SU-DHL-6 (cell line): ENCODE results near the gene CENPL.
"Not testable (repeated sequence)": the region's sequence is repeated elsewhere in the genome, so short reads cannot be mapped to it uniquely, and the experiment has no call there.

Experiments
- H2AFZ ChIP-seq: fragments of 200-600 bp; sonication (generic); 2 replicates; pipeline ENCODE4 v1.6.1; 2014; ENCODE audit warnings: low read depth, mild to moderate bottlenecking, moderate library complexity, mixed read lengths, antibody characterized with exemption, low read length; ENCODE audit not compliant: severe bottlenecking
- H3F3A ChIP-seq: fragments of 200-600 bp; shearing (Covaris generic); 2 replicates; pipeline ENCODE4 v1.6.0; 2016; ENCODE audit warnings: antibody characterized with exemption, mild to moderate bottlenecking; ENCODE audit not compliant: insufficient read depth
- H3K27ac ChIP-seq: fragments of 200-600 bp; sonication (generic); 2 replicates; pipeline ENCODE4 v1.5.1; 2016; ENCODE audit warnings: low read depth, mild to moderate bottlenecking, low read length, moderate library complexity, mixed read lengths
- H3K27me3 ChIP-seq: fragments of 200-600 bp; sonication (generic), shearing (Covaris generic); 2 replicates; pipeline ENCODE4 v1.6.0; 2014; ENCODE audit warnings: mild to moderate bottlenecking, low read length
- H3K36me3 ChIP-seq: fragments of 200-600 bp; sonication (generic); 2 replicates; pipeline ENCODE4 v1.6.1; 2014; ENCODE audit warnings: mild to moderate bottlenecking, low read length, mixed read lengths
- H3K4me2 ChIP-seq: fragments of 300-600, 200-600 bp; shearing (Covaris generic), sonication (generic); 2 replicates; pipeline ENCODE4 v1.6.0; 2014; ENCODE audit warnings: low read length, low read depth, mild to moderate bottlenecking; ENCODE audit not compliant: poor library complexity, severe bottlenecking
- H3K4me3 ChIP-seq: fragments of 200-600 bp; sonication (generic); 2 replicates; pipeline ENCODE4 v1.5.1; 2014; ENCODE audit warnings: antibody characterized with exemption, low read length, mild to moderate bottlenecking, mixed read lengths; ENCODE audit not compliant: insufficient read depth, poor library complexity, severe bottlenecking
- H3K79me2 ChIP-seq: fragments of 200-600 bp; sonication (generic); 2 replicates; pipeline ENCODE4 v1.6.1; 2014; ENCODE audit warnings: mild to moderate bottlenecking, low read length, moderate library complexity; ENCODE audit not compliant: insufficient read depth
- H3K9ac ChIP-seq: fragments of 200-600 bp; sonication (generic); 2 replicates; pipeline ENCODE4 v1.7.0; 2014; ENCODE audit warnings: mild to moderate bottlenecking, low read length
- H3K9me2 ChIP-seq: fragments of 200-600 bp; sonication (generic); replicated peaks from 2 replicates; pipeline ENCODE4 v1.6.1; 2014; ENCODE audit warnings: low read length; ENCODE audit not compliant: insufficient read depth
- H3K9me3 ChIP-seq: fragments of 200-600 bp; sonication (generic); 2 replicates; pipeline ENCODE4 v1.6.1; 2014; ENCODE audit warnings: low read length, mixed read lengths; ENCODE audit not compliant: insufficient read depth
- H4K20me1 ChIP-seq: fragments of 200-600 bp; sonication (generic); 2 replicates; pipeline ENCODE4 v1.6.1; 2014; ENCODE audit warnings: low read depth, mild to moderate bottlenecking, antibody characterized with exemption, low read length, moderate library complexity, mixed read lengths
- CTCF ChIP-seq: fragments of 200-600 bp; sonication (generic); IDR thresholded peaks from one replicate; pipeline ENCODE4 v1.5.1; 2017; ENCODE audit warnings: antibody characterized with exemption, mild to moderate bottlenecking, low read length, moderate library complexity; ENCODE audit not compliant: insufficient read depth, poor library complexity, severe bottlenecking
- EZH2phosphoT487 ChIP-seq: fragments of 200-600 bp; sonication (generic), shearing (Covaris generic); conservative IDR thresholded peaks from 2 replicates; pipeline ENCODE4 v1.6.1; 2018; ENCODE audit warnings: mild to moderate bottlenecking, antibody characterized with exemption, low read length, moderate library complexity, mixed read lengths

The CENPL gene

GRCh38 chr1:173821680-173822079 lies 3.0 kb downstream of the CENPL start:
- H3K27ac ChIP-seq, result no peak overlapping the region

DNA sequence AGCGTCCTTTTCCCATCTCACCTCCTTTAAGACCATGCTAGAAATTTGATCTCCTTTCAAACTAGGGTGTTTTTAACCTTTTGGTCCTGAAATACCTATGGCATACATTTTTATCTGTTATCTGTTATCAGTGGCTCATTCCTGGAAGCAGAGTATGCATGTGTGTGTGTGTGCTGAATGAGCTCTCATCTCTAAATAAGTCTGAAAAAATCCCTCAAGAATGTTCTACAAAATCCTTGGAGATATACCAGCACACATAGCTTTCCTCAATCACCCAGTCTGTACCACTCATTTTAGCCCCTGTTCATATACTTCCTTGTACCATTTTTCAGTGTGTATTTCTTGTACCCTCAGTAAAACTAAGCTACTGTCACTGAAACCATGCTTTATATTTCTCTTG lies 6.2 kb downstream of the CENPL start:
- TF ChIP-seq EZH2phosphoT487 (no peak), CTCF (no peak)

More at GRCh38 chr1:173821680-173822079, 3.0 kb downstream of the CENPL start:
- TF ChIP-seq EZH2phosphoT487 (no peak), CTCF (no peak)
- no peak overlapping the region for H3K4me3 ChIP-seq
- H3K9me2 ChIP-seq, result no peaks in the 10 kb centered on the region
- no peaks in the 10 kb centered on the region for H3K9me3 ChIP-seq
- peak overlapping the region; percentile 67 for H3K4me2 ChIP-seq
- no peak overlapping the region for H3K9ac ChIP-seq
- H3K36me3 ChIP-seq, result peaks cover 27% of the 10 kb centered on the region
- H3F3A ChIP-seq, result peaks cover 14% of the 10 kb centered on the region
- no peak overlapping the region for H2AFZ ChIP-seq
- H3K79me2 ChIP-seq, result peaks cover 79% of the 10 kb centered on the region
- 0 out of 2 replicates have a peak, but pooled peaks cover 9% of the 10 kb centered on the region for H4K20me1 ChIP-seq
- H3K27me3 ChIP-seq, result no peaks in the 10 kb centered on the region

GRCh38 chr1:173813654-173814053 lies 11.0 kb downstream of the CENPL start:
- not testable (repeated sequence) for H3K27me3 ChIP-seq, H4K20me1 ChIP-seq, H3K4me2 ChIP-seq, H3K4me3 ChIP-seq, H2AFZ ChIP-seq, H3K9me3 ChIP-seq, H3K9ac ChIP-seq, H3F3A ChIP-seq, H3K27ac ChIP-seq, H3K9me2 ChIP-seq, H3K36me3 ChIP-seq
- peaks cover 72% of the 10 kb centered on the region for H3K79me2 ChIP-seq

More for the DNA sequence above, 6.2 kb downstream of the CENPL start:
- no peaks in the 10 kb centered on the region for H3K27me3 ChIP-seq
- no peak overlapping the region for H2AFZ ChIP-seq
- H3K4me3 ChIP-seq, result no peak overlapping the region
- peaks cover 88% of the 10 kb centered on the region for H3K79me2 ChIP-seq
- no peak overlapping the region for H3K27ac ChIP-seq
- no peak overlapping the region for H3K9ac ChIP-seq
- peaks cover 27% of the 10 kb centered on the region for H3K36me3 ChIP-seq
- no peak overlapping the region for H3K4me2 ChIP-seq
- no peaks in the 10 kb centered on the region for H3K9me3 ChIP-seq
- H3F3A ChIP-seq, result no peaks in the 10 kb centered on the region
- no peaks in the 10 kb centered on the region for H3K9me2 ChIP-seq
- H4K20me1 ChIP-seq, result 0 out of 2 replicates have a peak, but pooled peaks cover 9% of the 10 kb centered on the region

- H3K9me3 ChIP-seq, result no peaks in the 10 kb centered on the region
- peaks cover 2% of the 10 kb centered on the region; the same call in 1 of the 2 replicates for H3F3A ChIP-seq
- H3K4me3 ChIP-seq, result no peak overlapping the region
- no peak for TF ChIP-seq EZH2phosphoT487
- no peaks in the 10 kb centered on the region for H3K27me3 ChIP-seq
- peaks cover 8% of the 10 kb centered on the region; the same call in 1 of the 2 replicates for H3K79me2 ChIP-seq
- no peak overlapping the region for H3K4me2 ChIP-seq
- no peak overlapping the region for H3K9ac ChIP-seq
- H3K36me3 ChIP-seq, result peaks cover 66% of the 10 kb centered on the region
- no peak overlapping the region for H3K27ac ChIP-seq
- peaks cover 3% of the 10 kb centered on the region; the same call in 1 of the 2 replicates for H4K20me1 ChIP-seq
- H3K9me2 ChIP-seq, result no peaks in the 10 kb centered on the region
- H2AFZ ChIP-seq, result no peak overlapping the region
Measured at GRCh38 chr1:173802961-173803360, 21.7 kb downstream of the CENPL start.

DNA sequence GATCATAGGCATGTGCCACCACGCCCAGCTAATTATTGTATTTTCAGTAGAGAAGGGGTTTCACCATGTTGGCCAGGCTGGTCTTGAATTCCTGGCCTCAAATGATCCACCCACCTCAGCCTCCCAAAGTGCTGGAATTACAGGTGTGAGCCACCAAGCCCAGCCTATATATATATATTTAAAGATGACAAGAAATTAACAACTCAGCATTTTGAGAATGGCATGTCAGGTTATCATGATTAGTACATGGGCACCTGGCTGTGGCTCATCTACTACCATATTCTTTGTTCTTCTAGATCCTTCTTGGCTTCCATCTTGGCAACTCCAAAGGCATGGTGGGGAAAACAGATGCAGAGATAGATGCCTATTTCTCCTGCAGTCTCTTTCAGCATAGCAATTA lies 24.7 kb downstream of the CENPL start:
- not testable (repeated sequence) for H3K9ac ChIP-seq, H3K9me2 ChIP-seq, H3K27ac ChIP-seq, H2AFZ ChIP-seq, H3K27me3 ChIP-seq, H3K9me3 ChIP-seq, H4K20me1 ChIP-seq, H3K4me3 ChIP-seq, H3F3A ChIP-seq, H3K4me2 ChIP-seq, H3K79me2 ChIP-seq
- H3K36me3 ChIP-seq, result peaks cover 48% of the 10 kb centered on the region
